ENCODE measurements around the gene PDZD2.

PDZD2 gene

DNA sequence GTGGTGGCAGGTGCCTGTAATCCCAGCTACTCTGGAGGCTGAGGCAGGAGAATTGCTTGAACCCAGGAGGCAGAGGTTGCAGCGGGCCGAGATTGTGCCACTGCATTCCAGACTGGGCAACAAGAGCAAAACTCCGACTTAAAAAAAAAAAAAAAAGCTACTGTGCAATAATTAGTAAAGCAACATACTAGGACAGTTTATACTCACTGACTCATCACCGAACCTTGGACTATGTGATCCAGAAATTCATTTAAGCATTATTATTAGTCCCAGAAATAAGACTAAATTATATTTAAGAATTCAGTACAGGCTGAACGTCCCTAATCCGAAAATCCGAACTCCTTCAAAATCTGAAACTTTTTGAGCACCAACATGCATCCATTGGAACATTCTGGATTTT, 497.4 kb downstream of the PDZD2 start:
- Histone ChIP-seq H3K4me1 (ENCODE audit: control insufficient read depth, insufficient read depth, low read length, unreplicated experiment) (no peaks in the 10 kb centered on the region), H3K4me3 (ENCODE audit: low read depth, low read length) (no peak overlapping the region), H3K27ac (ENCODE audit: low read depth, low read length) (no peak overlapping the region), H3K27me3 (ENCODE audit: insufficient read depth, low read length) (no peaks in the 10 kb centered on the region), H3K36me3 (ENCODE audit: insufficient read depth, low read length) (peaks cover 11% of the 10 kb centered on the region), H3K79me2 (ENCODE audit: control insufficient read depth, insufficient read depth, low read length, unreplicated experiment) (peaks cover 47% of the 10 kb centered on the region), H2AFZ (ENCODE audit: low read length, unreplicated experiment) (no peak overlapping the region)

DNA sequence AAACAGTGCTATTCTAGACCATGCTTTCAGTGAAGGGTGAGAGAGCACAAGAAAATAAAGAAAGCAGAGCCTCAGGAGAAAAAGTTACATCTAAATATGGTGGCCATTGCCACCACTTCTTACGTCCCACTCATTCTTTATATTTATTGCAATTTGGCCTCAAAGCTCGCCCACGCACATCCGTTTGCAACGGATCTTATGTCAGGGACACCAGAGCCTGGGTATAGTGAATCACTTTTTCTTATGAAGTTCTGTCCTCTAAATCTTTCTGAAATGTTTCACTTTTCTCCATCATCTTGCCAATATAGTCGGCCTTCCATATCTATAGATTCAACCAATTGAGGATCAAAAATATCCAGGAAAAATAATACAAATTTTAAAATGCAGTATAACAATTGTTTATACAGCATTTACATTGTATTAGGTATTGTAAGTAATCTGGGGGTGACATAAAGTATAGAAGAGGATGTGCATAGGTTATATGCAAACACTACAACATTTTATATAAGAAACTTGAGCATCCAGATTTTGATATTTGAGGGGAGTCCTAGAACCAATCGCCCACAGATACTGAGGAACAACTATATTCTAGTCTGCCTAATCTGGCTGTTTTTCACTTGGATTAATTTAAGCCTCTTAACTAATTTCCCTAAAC, 500.0 kb downstream of the PDZD2 start:
- Histone ChIP-seq H3K4me3 (ENCODE audit: low read depth, low read length) (no peak overlapping the region), H3K36me3 (ENCODE audit: insufficient read depth, low read length) (peaks cover 11% of the 10 kb centered on the region), H3K4me1 (ENCODE audit: control insufficient read depth, insufficient read depth, low read length, unreplicated experiment) (no peaks in the 10 kb centered on the region), H3K27me3 (ENCODE audit: insufficient read depth, low read length) (no peaks in the 10 kb centered on the region), H3K27ac (ENCODE audit: low read depth, low read length) (no peak overlapping the region), H3K79me2 (ENCODE audit: control insufficient read depth, insufficient read depth, low read length, unreplicated experiment) (peaks cover 39% of the 10 kb centered on the region), H2AFZ (ENCODE audit: low read length, unreplicated experiment) (no peak overlapping the region)

DNA sequence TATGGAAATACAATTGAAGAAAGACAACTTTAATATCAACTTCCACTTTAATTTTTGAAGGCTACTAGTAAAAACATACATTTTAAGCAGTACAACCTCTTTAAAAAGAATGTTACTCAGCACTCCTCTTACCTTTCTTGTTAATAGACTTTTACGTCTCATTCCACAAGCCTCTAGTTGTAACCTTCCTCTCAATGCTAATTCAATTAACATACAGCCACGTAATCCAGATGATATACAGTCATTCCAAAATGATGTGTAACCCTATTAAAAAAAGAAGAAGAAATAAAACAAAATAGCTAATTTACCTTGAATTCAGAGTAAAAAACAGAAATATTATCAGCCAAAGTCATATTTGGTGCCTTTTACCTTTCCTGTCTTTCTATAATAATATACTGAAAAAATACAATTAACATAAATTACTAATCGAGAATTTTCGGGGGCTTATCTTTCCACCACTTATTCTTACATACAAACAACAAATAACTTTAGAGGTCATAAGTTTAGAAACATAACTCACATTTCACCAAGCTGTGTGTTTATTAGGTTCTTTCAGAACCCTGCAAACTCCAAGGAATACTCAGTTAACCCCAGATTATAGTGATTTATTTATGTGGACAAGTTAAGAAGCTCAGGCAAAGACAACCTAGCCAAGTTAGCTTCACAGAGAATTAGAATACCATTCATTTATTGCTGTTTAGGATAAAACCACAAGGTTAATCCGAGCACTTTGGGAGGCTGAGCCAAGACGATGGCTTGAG, 504.9 kb downstream of the PDZD2 start:
- no peaks in the 10 kb centered on the region for H3K36me3 ChIP-seq (ENCODE audit: insufficient read depth, low read length)
- H3K27me3 ChIP-seq (ENCODE audit: insufficient read depth, low read length) = no peaks in the 10 kb centered on the region
- no peak overlapping the region for H3K27ac ChIP-seq (ENCODE audit: low read depth, low read length)
- H3K79me2 ChIP-seq (ENCODE audit: control insufficient read depth, insufficient read depth, low read length, unreplicated experiment) = peaks cover 74% of the 10 kb centered on the region
- H3K4me1 ChIP-seq (ENCODE audit: control insufficient read depth, insufficient read depth, low read length, unreplicated experiment) = peaks cover 17% of the 10 kb centered on the region
- no peak overlapping the region for H3K4me3 ChIP-seq (ENCODE audit: low read depth, low read length)
- no peak overlapping the region for H2AFZ ChIP-seq (ENCODE audit: low read length, unreplicated experiment)

GRCh38 chr5:32144378-32145207, 505.7 kb downstream of the PDZD2 start:
- no peak overlapping the region for H3K4me3 ChIP-seq (ENCODE audit: low read depth, low read length)
- peaks cover 75% of the 10 kb centered on the region for H3K79me2 ChIP-seq (ENCODE audit: control insufficient read depth, insufficient read depth, low read length, unreplicated experiment)
- H3K36me3 ChIP-seq (ENCODE audit: insufficient read depth, low read length) = no peaks in the 10 kb centered on the region
- peaks cover 17% of the 10 kb centered on the region for H3K4me1 ChIP-seq (ENCODE audit: control insufficient read depth, insufficient read depth, low read length, unreplicated experiment)
- H3K27ac ChIP-seq (ENCODE audit: low read depth, low read length) = no peak overlapping the region
- no peaks in the 10 kb centered on the region for H3K27me3 ChIP-seq (ENCODE audit: insufficient read depth, low read length)
- no peak overlapping the region for H2AFZ ChIP-seq (ENCODE audit: low read length, unreplicated experiment)

GRCh38 chr5:32145378-32145777, 506.4 kb downstream of the PDZD2 start:
- H3K4me1 ChIP-seq (ENCODE audit: control insufficient read depth, insufficient read depth, low read length, unreplicated experiment) = peaks cover 19% of the 10 kb centered on the region
- no peak overlapping the region for H3K4me3 ChIP-seq (ENCODE audit: low read depth, low read length)
- H3K79me2 ChIP-seq (ENCODE audit: control insufficient read depth, insufficient read depth, low read length, unreplicated experiment) = peaks cover 78% of the 10 kb centered on the region
- H2AFZ ChIP-seq (ENCODE audit: low read length, unreplicated experiment) = no peak overlapping the region
- H3K27me3 ChIP-seq (ENCODE audit: insufficient read depth, low read length) = no peaks in the 10 kb centered on the region
- H3K27ac ChIP-seq (ENCODE audit: low read depth, low read length) = no peak overlapping the region
- no peaks in the 10 kb centered on the region for H3K36me3 ChIP-seq (ENCODE audit: insufficient read depth, low read length)

GRCh38 chr5:32147236-32147635, 508.3 kb downstream of the PDZD2 start:
- Histone ChIP-seq H3K27ac (ENCODE audit: low read depth, low read length) (no peak overlapping the region), H3K36me3 (ENCODE audit: insufficient read depth, low read length) (no peaks in the 10 kb centered on the region), H3K4me1 (ENCODE audit: control insufficient read depth, insufficient read depth, low read length, unreplicated experiment) (peaks cover 26% of the 10 kb centered on the region), H3K79me2 (ENCODE audit: control insufficient read depth, insufficient read depth, low read length, unreplicated experiment) (peaks cover 86% of the 10 kb centered on the region), H3K4me3 (ENCODE audit: low read depth, low read length) (no peak overlapping the region), H2AFZ (ENCODE audit: low read length, unreplicated experiment) (no peak overlapping the region), H3K27me3 (ENCODE audit: insufficient read depth, low read length) (no peaks in the 10 kb centered on the region)

- H3K36me3 ChIP-seq (ENCODE audit: insufficient read depth, low read length) = no peaks in the 10 kb centered on the region
- peaks cover 91% of the 10 kb centered on the region for H3K79me2 ChIP-seq (ENCODE audit: control insufficient read depth, insufficient read depth, low read length, unreplicated experiment)
Observed at GRCh38 chr5:32147959-32148358, 509.0 kb downstream of the PDZD2 start.

GRCh38 chr5:32150366-32150765, 511.4 kb downstream of the PDZD2 start:
- Histone ChIP-seq H3K27me3 (ENCODE audit: insufficient read depth, low read length) (no peaks in the 10 kb centered on the region), H3K4me3 (ENCODE audit: low read depth, low read length) (no peak overlapping the region), H3K4me1 (ENCODE audit: control insufficient read depth, insufficient read depth, low read length, unreplicated experiment) (peaks cover 32% of the 10 kb centered on the region), H3K27ac (ENCODE audit: low read depth, low read length) (no peak overlapping the region), H3K79me2 (ENCODE audit: control insufficient read depth, insufficient read depth, low read length, unreplicated experiment) (peaks cover 95% of the 10 kb centered on the region), H2AFZ (ENCODE audit: low read length, unreplicated experiment) (no peak overlapping the region), H3K36me3 (ENCODE audit: insufficient read depth, low read length) (no peaks in the 10 kb centered on the region)

More at GRCh38 chr5:32147959-32148358, 509.0 kb downstream of the PDZD2 start:
- Histone ChIP-seq H3K27ac (ENCODE audit: low read depth, low read length) (no peak overlapping the region), H2AFZ (ENCODE audit: low read length, unreplicated experiment) (no peak overlapping the region), H3K4me3 (ENCODE audit: low read depth, low read length) (no peak overlapping the region), H3K4me1 (ENCODE audit: control insufficient read depth, insufficient read depth, low read length, unreplicated experiment) (peaks cover 28% of the 10 kb centered on the region), H3K27me3 (ENCODE audit: insufficient read depth, low read length) (no peaks in the 10 kb centered on the region)

- H3K36me3 ChIP-seq (ENCODE audit: insufficient read depth, low read length) = no peaks in the 10 kb centered on the region
- peaks cover 32% of the 10 kb centered on the region for H3K4me1 ChIP-seq (ENCODE audit: control insufficient read depth, insufficient read depth, low read length, unreplicated experiment)
- no peaks in the 10 kb centered on the region for H3K27me3 ChIP-seq (ENCODE audit: insufficient read depth, low read length)
- H3K27ac ChIP-seq (ENCODE audit: low read depth, low read length) = no peak overlapping the region
- no peak overlapping the region for H2AFZ ChIP-seq (ENCODE audit: low read length, unreplicated experiment)
- peaks cover 94% of the 10 kb centered on the region for H3K79me2 ChIP-seq (ENCODE audit: control insufficient read depth, insufficient read depth, low read length, unreplicated experiment)
- no peak overlapping the region for H3K4me3 ChIP-seq (ENCODE audit: low read depth, low read length)
Observed at GRCh38 chr5:32151198-32151597, 512.3 kb downstream of the PDZD2 start.

DNA sequence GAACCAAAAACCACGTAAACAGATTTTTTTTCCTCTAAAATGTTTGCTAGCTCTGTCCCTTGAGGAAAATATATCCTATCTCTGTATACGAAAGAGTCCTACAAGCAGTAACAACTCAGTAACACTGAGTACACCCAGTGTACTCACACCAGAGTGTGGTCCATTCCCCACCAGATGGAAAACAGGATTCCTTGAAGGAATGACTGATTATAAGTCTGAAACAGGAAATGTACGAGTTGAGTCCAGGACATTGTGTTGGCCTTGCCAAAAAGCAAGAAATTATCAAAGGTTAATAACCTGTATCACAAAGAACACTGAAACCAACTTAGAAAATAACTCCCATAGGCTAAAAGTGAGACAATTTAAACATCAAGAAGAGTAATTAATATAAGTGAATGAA, 514.8 kb downstream of the PDZD2 start:
- H2AFZ ChIP-seq (ENCODE audit: low read length, unreplicated experiment) = no peak overlapping the region
- H3K4me1 ChIP-seq (ENCODE audit: control insufficient read depth, insufficient read depth, low read length, unreplicated experiment) = peaks cover 27% of the 10 kb centered on the region
- peaks cover under 1% of the 10 kb centered on the region; the same call in 1 of the 2 replicates for H3K36me3 ChIP-seq (ENCODE audit: insufficient read depth, low read length)
- no peak overlapping the region for H3K4me3 ChIP-seq (ENCODE audit: low read depth, low read length)
- 0 out of 2 replicates have a peak overlapping the region, but pooled peaks have one; percentile 18 for H3K27ac ChIP-seq (ENCODE audit: low read depth, low read length)
- H3K27me3 ChIP-seq (ENCODE audit: insufficient read depth, low read length) = no peaks in the 10 kb centered on the region
- peaks cover 93% of the 10 kb centered on the region for H3K79me2 ChIP-seq (ENCODE audit: control insufficient read depth, insufficient read depth, low read length, unreplicated experiment)

All from ACC112 (cell line).